ENCODE data around the gene DCLRE1A.

GRCh38 chr10:113858541-113858940 is 4.7 kb upstream of the DCLRE1A start:
- TF ChIP-seq ZNF140 (tag by site-specific recombination; IDR thresholded peaks at IDR 0.05) (no peak), ZNF362 (tag by site-specific recombination; IDR thresholded peaks at IDR 0.05) (no peak), CTCF (tag by site-specific recombination; IDR thresholded peaks at IDR 0.05) (no peak), MYNN (tag by site-specific recombination; IDR thresholded peaks at IDR 0.05; ENCODE audit: borderline replicate concordance) (no peak), ZNF549 (tag by site-specific recombination; IDR thresholded peaks at IDR 0.05) (no peak), ZNF670 (tag by site-specific recombination; IDR thresholded peaks at IDR 0.05; ENCODE audit: low read depth) (no peak), ZNF658 (tag by site-specific recombination; IDR thresholded peaks at IDR 0.05) (no peak), ZNF10 (tag by site-specific recombination; IDR thresholded peaks at IDR 0.05) (no peak), ZSCAN4 (tag by site-specific recombination; IDR thresholded peaks at IDR 0.05) (no peak), YY1 (tag by site-specific recombination; IDR thresholded peaks at IDR 0.05) (no peak)
